ENCODE results near the gene ZNF771. TPM values are rescaled to one million over a fixed set of nuclear protein-coding genes. Genes with fewer than 3 reads are reported as not detected.
A peak's percentile ranks its signal among the peaks of the same experiment; 100 is the strongest.

The ZNF771 gene
- total RNA-seq, 1 donor from 2014 or later: 4.4 TPM

GRCh38 chr16:30418350-30419181 lies 11.2 kb downstream of the ZNF771 start:
- H3K27ac Mint-ChIP-seq: peak overlapping the region; percentile 65
- POLR2A ChIA-PET: interaction anchor here (0.5 to 3.0 kb wide), 41 partner anchors 11 to 996 kb away, joined by 3 to 51 read pairs (median 6); partner anchors contain the start of genes ALDOA, CD2BP2, CORO1A and DCTPP1
- CTCF ChIA-PET: interaction anchor here (0.8 to 3.3 kb wide), 8 partner anchors 9 to 210 kb away, joined by 3 to 22 read pairs (median 4); partner anchors contain the start of genes DCTPP1 and ITGAL
- intact Hi-C loops (cut with micrococcal nuclease): loop anchor here (1.0 kb wide), 1 partner anchor 12 kb away; the partner anchor contains the start of gene DCTPP1
- H3K27me3 Mint-ChIP-seq: no peaks in the 10 kb centered on the region
- peaks cover 34% of the 10 kb centered on the region for H3K36me3 Mint-ChIP-seq (ENCODE audit: low read depth)
- DNase-seq (no peak), ATAC-seq (ENCODE audit: low read depth) (no peak)
- H3K4me1 Mint-ChIP-seq: peaks cover 11% of the 10 kb centered on the region
- no peak for TF ChIP-seq CTCF (IDR thresholded peaks at IDR 0.05)
- peak overlapping the region; percentile 46 for H3K4me3 Mint-ChIP-seq
- no peaks in the 10 kb centered on the region for H3K9me3 Mint-ChIP-seq

- Mint-ChIP-seq H3K9me3 (no peaks in the 10 kb centered on the region), H3K27me3 (no peaks in the 10 kb centered on the region), H3K4me1 (peaks cover 13% of the 10 kb centered on the region), H3K36me3 (ENCODE audit: low read depth) (peaks cover 51% of the 10 kb centered on the region), H3K27ac (no peak overlapping the region), H3K4me3 (no peak overlapping the region)
- POLR2A ChIA-PET: interaction anchor here (0.8 kb wide), 1 partner anchor 213 kb away, joined by 3 read pairs; no protein-coding TSS in a partner anchor
- CTCF ChIA-PET: interaction anchor here (1.4 kb wide), 1 partner anchor 9 kb away, joined by 6 read pairs; the partner anchor contains the start of gene DCTPP1
- intact Hi-C loops (cut with micrococcal nuclease): no loop called here
- no peak for DNase-seq
- no peak for TF ChIP-seq CTCF (IDR thresholded peaks at IDR 0.05)
- ATAC-seq (ENCODE audit: low read depth): no peak
Observed at GRCh38 chr16:30421010-30421409, 13.6 kb downstream of the ZNF771 start.

GRCh38 chr16:30428055-30428454 lies 20.6 kb downstream of the ZNF771 start:
- TF ChIP-seq CTCF (IDR thresholded peaks at IDR 0.05): no peak
- no peak overlapping the region for H3K27ac Mint-ChIP-seq
- ChIA-PET CTCF (no interaction called here), POLR2A (no interaction called here)
- H3K4me3 Mint-ChIP-seq: peak overlapping the region; percentile 29
- peaks cover 42% of the 10 kb centered on the region for H3K36me3 Mint-ChIP-seq (ENCODE audit: low read depth)
- DNase-seq (no peak), ATAC-seq (ENCODE audit: low read depth) (no peak)
- H3K27me3 Mint-ChIP-seq: no peaks in the 10 kb centered on the region
- H3K4me1 Mint-ChIP-seq: peaks cover 2% of the 10 kb centered on the region
- H3K9me3 Mint-ChIP-seq: no peaks in the 10 kb centered on the region
- intact Hi-C loops (cut with micrococcal nuclease): no loop called here

GRCh38 chr16:30429418-30429677 lies 21.9 kb downstream of the ZNF771 start:
- CTCF ChIA-PET: interaction anchor here (0.6 to 3.8 kb wide), 37 partner anchors 9 to 512 kb away, joined by 3 to 35 read pairs (median 5); partner anchors contain the start of genes ITGAL, SEPHS2, ZNF48 and ZNF688
- no peaks in the 10 kb centered on the region for H3K9me3 Mint-ChIP-seq
- ATAC-seq (ENCODE audit: low read depth): peak; percentile 3

More at GRCh38 chr16:30429418-30429677, 21.9 kb downstream of the ZNF771 start:
- intact Hi-C loops (cut with micrococcal nuclease): no loop called here
- POLR2A ChIA-PET: interaction anchor here (0.6 to 2.7 kb wide), 44 partner anchors 10 to 639 kb away, joined by 3 to 51 read pairs (median 7); partner anchors contain the start of genes CD2BP2, CORO1A, FBRS and ITGAL
- no peak for TF ChIP-seq CTCF (IDR thresholded peaks at IDR 0.05)
- H3K27ac Mint-ChIP-seq: no peak overlapping the region
- peaks cover 32% of the 10 kb centered on the region for H3K36me3 Mint-ChIP-seq (ENCODE audit: low read depth)
- no peak for DNase-seq
- peaks cover 2% of the 10 kb centered on the region for H3K4me1 Mint-ChIP-seq
- H3K27me3 Mint-ChIP-seq: no peaks in the 10 kb centered on the region
- no peak overlapping the region for H3K4me3 Mint-ChIP-seq

All from activated B cell treated with CpG ODN at 0.5 μM for 24 hours (primary cell).